ENCODE results near the gene KLK5. TPM values are rescaled to one million over a fixed set of nuclear protein-coding genes. Genes with fewer than 3 reads are reported as not detected.

The KLK5 gene
- total and polyA plus RNA-seq, 12 donors = not detected

- H3K27me3 ChIP-seq = peaks cover 27% of the 10 kb centered on the region
- TF ChIP-seq CTCF (IDR thresholded peaks at IDR 0.05) = no peak
- TF ChIP-seq POLR2A (IDR thresholded peaks at IDR 0.05) = no peak
- no peak overlapping the region for H3K4me3 ChIP-seq
- intact Hi-C loops (cut with DNase I) = loop anchor here in 1 of 2 donors (10.0 kb wide), 1 partner anchor 116 kb away; the partner anchor contains the start of gene ACP4
- 54 to 72% (median 69%) methylated on average over 4 of the region's 4 CpGs for WGBS, 4 donors
- H3K36me3 ChIP-seq (replicated peaks in 1 of 2) = no peaks in the 10 kb centered on the region
- H3K4me1 ChIP-seq (replicated peaks in 1 of 2) = no peaks in the 10 kb centered on the region
- DNase-seq = no peak
- H3K9me3 ChIP-seq (replicated peaks in 1 of 3) = no peaks in the 10 kb centered on the region
- H3K27ac ChIP-seq = no peak overlapping the region
These were observed 42.1 kb downstream of the KLK5 start for GRCh38 chr19:50910722-50911121.

GRCh38 chr19:50909240-50910070 lies 43.4 kb downstream of the KLK5 start:
- no peaks in the 10 kb centered on the region for H3K4me1 ChIP-seq (replicated peaks in 1 of 2)
- no peak overlapping the region for H3K27ac ChIP-seq
- intact Hi-C loops (cut with DNase I) = loop anchor here in 1 of 2 donors (10.0 kb wide), 1 partner anchor 115 kb away; the partner anchor contains the start of gene ACP4
- H3K9me3 ChIP-seq (replicated peaks in 1 of 3) = no peaks in the 10 kb centered on the region
- peak overlapping the region in 1 of 4 donors; percentile 39 for H3K4me3 ChIP-seq
- WGBS, 4 donors = 5 to 12% (median 6%) methylated on average over 13 to 36 of the region's 36 CpGs
- peak in 6 of 7 donors; percentile 30 to 89 (median 68) for DNase-seq
- no peak for TF ChIP-seq POLR2A (IDR thresholded peaks at IDR 0.05)
- no peak for TF ChIP-seq CTCF (IDR thresholded peaks at IDR 0.05)
- H3K27me3 ChIP-seq = peaks cover 30% of the 10 kb centered on the region
- H3K36me3 ChIP-seq (replicated peaks in 1 of 2) = no peaks in the 10 kb centered on the region

GRCh38 chr19:50908336-50908735 lies 44.5 kb downstream of the KLK5 start:
- TF ChIP-seq CTCF (IDR thresholded peaks at IDR 0.05) (no peak), POLR2A (IDR thresholded peaks at IDR 0.05) (no peak)
- 59 to 70% (median 67%) methylated on average over 14 to 25 of the region's 25 CpGs for WGBS, 4 donors
- no peak overlapping the region for H3K4me3 ChIP-seq
- intact Hi-C loops (cut with DNase I) = no loop called here
- H3K27ac ChIP-seq = no peak overlapping the region
- DNase-seq = no peak
- H3K9me3 ChIP-seq (replicated peaks in 1 of 3) = no peaks in the 10 kb centered on the region
- no peaks in the 10 kb centered on the region for H3K36me3 ChIP-seq (replicated peaks in 1 of 2)
- H3K4me1 ChIP-seq (replicated peaks in 1 of 2) = no peaks in the 10 kb centered on the region
- peaks cover 30% of the 10 kb centered on the region for H3K27me3 ChIP-seq

GRCh38 chr19:50906217-50906616 lies 46.6 kb downstream of the KLK5 start:
- H3K9me3 ChIP-seq (replicated peaks in 1 of 3) = no peaks in the 10 kb centered on the region
- TF ChIP-seq POLR2A (IDR thresholded peaks at IDR 0.05) = no peak
- peak; percentile 18 to 35 (median 24) for TF ChIP-seq CTCF (IDR thresholded peaks at IDR 0.05)
- intact Hi-C loops (cut with DNase I) = no loop called here
- H3K36me3 ChIP-seq (replicated peaks in 1 of 2) = no peaks in the 10 kb centered on the region
- H3K27me3 ChIP-seq = peaks cover 18% of the 10 kb centered on the region
- no peaks in the 10 kb centered on the region for H3K4me1 ChIP-seq (replicated peaks in 1 of 2)
- WGBS, 4 donors = 22 to 43% (median 35%) methylated on average over 5 of the region's 5 CpGs
- H3K27ac ChIP-seq = no peak overlapping the region
- DNase-seq = peak in 3 of 7 donors; percentile 36 to 60 (median 40)
- no peak overlapping the region for H3K4me3 ChIP-seq
